ENCODE measurements around the gene KCNG2.

KCNG2 gene

DNA sequence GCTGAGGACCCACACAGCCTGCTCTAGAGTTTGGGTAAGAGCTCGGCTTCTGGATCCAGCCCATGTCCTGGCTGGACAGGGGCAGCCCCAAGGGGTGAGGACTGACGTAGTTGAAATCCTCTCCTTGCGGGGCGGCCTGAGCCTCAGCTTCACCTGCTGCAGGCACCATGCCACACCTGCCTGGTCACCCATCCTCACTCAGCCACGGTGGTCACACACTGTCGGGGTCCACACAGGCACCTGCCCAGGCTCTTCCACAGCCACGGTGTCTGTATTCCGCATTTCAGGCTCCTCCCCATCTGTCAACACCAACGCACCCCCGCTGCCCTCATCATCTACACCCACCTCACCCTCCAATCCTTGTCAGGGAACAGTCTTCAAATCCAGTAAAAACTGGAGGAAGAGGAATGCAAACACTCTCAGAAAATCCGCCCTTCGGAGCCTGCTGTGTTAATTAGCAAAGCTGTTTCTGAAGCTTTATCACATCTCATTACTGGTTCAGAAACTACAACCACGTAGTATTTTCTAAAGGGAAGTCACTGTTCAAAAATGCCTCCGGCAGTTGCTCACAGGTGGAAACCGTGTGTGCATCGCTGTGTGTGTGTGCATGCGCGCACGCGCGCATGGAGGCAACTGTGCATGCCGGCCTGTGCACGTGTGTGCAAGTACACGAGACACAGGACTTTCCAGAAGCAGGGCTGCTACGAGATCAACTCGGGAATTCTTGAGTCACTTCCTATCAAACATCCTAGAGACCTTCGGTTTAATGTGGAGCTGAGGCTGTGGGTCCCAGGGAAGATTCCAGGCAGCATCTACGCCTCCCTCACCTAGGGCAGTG lies 115.5 kb downstream of the KCNG2 start:
- DNase-seq: no peak

DNA sequence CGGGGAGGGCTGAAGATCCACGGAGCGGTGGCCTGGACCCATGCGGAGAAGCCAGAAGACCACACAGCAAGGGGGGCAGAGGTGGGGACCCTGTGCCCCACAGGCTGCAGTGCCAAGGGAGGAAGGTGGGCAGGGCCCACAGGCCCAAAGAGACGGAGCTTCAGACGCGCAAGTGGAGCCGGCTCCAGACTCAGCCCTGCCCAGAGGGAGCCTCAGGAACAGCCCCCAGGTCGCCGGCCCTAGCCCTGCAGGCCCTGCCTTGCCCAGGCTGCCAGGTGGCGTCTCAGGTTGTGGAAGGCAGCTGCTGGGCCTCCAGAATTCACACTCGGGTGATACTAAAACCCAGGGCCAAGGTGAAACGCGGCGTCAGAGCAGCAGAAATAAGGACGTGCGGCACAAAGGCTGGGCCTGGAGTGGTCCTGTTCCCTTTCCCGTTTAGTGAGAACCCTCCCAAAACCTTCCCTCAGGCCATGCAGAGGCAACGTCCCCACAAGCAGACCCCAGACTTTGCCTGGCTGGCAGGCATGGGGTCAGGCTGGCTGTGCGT lies 116.9 kb downstream of the KCNG2 start:
- DNase-seq: no peak

DNA sequence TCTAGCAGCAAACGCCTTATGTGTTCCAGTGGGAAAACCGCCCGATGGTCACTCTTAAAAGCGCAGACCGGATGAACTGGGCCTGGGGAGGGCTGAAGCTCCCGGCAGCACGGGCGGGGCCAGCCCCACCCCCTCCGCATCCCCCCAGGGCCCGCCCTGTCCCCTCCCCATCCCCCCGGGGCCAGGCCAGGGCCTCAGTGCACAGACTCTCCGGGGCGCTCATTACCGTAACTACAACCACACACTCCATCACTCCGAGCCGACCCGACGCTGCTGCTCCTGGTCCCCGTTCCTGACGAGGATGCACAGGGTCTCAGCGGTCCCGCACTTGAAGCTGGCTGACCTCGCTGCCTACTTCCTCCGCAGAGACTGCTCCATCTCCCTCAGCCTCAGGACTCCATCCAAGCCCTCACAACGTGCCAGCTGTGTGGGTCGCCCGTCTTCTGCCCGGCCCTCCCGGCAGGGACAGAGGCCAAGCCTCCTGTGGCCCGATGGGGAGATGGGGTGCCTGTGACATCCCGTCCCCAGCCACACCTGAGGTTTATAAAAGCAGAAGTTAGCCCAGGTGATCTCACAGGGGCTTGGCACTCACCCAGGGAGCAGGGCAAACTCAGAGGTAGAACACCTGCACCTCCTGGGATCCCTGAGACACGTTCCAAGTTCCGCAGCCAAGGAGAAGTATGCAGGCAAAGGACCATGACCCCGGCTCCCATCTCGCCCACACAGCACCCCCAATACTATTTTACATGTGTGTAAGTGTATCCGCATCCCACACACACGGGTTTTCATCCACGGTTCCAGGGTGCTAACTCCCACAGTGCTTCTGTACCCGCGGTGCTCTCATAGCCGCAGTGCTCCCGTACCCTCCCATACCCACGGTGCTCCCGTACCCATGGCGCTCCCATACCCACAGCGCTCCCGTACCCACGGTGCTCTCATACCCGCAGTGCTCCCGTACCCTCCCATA lies 117.7 kb downstream of the KCNG2 start:
- DNase-seq: no peak

DNA sequence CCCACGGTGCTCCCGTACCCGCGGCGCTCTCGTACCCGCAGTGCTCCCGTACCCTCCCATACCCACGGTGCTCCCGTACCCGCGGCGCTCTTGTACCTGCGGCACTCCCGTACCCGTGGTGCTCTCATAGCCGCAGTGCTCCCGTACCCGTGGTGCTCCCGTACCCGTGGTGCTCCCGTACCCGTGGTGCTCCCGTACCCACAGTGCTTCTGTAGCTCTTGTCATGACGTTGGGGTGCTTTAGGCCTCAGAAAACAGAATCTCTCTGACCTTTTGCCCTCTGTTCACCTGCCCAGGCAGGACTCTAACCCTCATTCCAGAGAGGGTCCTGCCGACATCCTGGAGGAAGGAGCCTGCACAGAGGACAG lies 118.4 kb downstream of the KCNG2 start:
- DNase-seq: no peak

DNA sequence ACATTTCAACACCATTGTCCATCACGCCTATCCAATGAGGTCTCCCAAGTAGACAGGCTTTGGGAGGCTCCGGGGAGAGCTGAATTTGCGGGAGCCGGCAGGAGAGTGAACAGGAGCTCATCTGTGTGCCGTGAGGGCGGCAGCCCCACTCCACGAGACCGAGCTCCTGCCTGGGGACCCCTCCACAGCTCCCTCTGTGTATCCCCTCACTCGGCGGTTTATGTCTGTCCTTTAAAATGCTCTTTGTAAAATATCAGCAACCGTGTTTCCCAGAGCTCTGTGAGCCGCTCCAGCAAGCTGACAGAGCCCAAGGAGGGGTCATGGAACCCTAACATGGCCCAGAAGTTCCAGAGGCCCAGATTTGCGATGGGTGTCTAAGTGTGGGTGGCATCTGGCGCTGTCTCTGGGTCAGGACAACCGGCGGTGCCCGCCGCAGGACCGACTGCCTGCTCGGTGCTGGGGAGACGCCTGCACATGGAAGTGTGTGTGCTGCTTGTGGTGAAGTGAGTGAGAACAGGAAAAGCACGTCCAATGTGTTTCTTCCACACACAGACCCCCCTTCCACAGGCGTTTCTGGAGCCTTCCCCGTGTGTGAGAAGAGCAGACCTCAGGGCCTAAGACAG lies 118.9 kb downstream of the KCNG2 start:
- DNase-seq: no peak

DNA sequence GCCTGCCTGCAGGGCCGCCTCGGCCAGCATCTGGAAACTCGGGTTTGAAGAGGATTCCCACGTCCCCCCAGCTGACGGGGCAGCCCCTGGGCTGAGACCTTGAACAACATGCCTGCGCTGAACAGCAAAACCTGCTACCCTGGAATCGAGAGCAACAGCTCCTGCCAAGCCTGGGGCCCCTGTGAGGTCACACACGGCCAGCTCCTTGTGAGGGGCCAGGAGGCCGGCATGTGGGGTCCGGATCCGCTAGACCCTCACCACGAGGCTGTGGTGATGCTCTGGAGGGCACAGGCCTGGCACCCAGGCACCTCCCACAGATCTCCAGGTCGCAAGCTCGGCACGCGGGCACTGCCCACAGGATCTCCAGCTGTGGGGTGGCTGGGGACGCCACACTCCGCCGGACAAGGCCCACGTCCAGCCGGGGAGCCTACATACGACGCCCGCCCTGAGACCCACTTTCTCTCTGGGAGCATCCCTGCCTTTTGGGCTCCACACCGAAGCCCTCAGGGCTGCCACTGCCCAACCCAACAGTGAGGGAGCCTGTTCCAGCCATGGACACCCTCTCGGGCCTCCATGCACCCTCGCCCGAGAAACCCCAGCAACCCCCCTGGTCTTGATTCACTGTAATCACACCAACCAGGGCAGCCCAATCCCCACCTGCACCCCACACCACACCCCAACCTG lies 119.6 kb downstream of the KCNG2 start:
- no peak for DNase-seq

DNA sequence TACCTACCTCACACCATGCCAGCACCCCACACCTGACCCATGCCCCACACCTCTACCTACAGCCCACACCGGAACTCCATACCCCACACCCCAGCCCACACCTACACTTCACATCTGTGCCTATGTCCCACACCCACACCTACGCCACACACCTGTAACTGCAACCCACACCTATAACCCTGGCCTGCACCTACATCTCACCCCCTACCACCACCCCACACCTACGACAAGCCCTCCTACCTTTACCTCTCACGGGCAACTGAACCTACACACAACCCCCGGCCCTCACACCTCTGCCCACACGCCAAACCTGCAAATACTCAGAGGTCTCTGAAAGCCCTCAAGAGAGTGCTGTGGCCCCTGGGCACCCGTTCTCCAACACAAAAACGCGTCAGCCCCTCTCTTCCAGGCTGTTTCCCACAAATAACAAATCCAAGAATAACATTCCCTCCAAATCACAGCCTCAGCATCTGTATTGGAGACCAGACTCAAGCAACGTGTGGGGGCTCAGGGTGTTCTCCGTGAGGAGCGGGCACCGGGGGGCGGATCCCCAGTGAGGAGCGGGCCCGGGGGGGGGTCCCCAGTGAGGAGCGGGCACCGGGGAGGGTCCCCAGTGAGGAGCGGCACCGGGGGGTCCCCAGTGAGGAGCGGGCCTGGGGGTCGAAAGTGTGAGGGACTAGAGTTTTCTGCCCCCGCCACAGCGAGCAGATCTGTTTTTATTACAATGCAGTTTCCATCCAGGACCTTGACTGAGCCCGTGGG lies 120.3 kb downstream of the KCNG2 start:
- DNase-seq: no peak

DNA sequence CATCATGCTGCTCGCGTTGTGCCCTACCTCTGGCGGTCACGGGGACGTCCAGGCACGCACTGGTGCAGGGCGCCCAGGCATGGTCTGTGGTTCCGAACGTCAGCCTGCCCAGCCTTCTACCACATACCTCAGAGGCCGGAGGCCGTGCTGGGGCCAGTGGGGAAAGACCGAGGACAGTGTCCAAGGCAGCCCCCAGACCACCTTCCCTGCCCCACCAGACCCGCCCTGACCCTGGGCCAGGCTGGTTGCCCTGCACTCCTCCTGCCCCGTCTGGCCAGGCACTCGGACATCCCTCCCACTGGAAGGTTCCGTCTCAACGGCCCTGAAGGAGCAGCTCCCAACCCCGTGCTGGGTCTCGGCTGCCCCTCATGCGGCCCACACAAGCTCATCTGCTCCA lies 120.9 kb downstream of the KCNG2 start:
- DNase-seq: no peak

DNA sequence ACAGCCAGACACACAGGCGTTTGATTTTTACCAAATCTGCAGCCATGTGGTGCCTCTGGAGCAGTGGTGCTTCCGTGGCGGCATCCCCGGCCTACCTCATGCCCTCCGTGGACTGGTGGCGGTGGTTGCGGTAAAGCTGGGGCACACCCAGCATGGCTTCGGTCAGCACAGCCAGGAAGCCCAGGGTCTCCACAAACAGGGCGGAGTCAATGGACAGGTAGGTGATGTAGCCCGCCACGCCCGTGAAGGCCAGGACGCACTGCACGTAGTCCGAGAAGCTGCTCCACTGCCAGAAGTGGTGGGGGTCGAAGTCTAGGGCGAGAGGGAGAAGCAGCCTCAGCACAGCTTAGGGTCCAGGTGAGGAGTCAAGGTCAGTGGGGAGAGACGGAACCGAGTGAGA lies 121.4 kb downstream of the KCNG2 start:
- no peak for DNase-seq

DNA sequence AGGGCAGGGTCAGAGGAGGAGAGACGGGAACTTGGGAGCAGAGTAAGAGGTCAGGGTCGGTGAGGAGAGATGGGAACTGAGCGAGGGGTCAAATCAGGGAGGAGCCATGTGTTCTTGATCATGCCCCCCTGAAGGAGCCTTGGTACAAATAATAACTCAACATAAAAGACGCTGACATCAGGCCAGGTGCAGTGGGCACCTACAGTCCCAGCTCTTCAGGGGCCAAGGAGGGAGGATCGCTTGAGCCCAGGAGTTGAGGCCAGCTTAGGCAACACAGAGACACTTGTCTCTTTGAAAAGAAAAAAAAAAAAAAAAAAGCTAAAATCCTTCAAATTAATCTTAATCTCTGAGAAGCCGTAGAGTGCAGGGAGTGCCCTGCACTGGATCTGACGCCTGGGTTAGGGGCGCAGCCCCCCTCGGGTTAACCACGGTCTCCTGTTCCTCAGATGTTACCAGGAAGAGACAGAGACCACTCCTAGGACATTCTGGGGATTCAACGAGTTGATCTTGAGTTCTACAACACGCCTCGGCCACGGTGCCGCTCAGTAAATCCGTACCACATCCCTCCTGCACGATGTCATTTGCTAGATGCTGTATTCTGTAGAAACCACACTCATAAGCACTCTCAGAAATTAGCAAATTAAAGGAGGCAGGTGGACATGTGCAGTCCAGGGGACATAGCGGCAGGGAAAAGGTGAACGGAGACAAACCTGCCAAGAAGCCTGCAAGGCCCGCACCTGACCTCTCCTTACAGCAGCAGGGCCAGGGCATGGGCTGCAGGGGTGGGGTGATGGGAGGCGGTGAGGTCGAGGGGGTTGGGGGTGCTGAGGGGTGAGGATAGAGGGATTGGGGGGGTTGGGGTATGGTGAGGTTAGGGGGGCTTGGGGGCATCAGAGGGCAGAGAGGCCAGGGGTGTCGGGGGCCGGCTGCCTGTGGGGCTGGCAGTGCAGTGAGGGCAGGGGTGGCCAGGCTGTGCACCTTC lies 124.5 kb downstream of the KCNG2 start:
- DNase-seq: no peak

DNA sequence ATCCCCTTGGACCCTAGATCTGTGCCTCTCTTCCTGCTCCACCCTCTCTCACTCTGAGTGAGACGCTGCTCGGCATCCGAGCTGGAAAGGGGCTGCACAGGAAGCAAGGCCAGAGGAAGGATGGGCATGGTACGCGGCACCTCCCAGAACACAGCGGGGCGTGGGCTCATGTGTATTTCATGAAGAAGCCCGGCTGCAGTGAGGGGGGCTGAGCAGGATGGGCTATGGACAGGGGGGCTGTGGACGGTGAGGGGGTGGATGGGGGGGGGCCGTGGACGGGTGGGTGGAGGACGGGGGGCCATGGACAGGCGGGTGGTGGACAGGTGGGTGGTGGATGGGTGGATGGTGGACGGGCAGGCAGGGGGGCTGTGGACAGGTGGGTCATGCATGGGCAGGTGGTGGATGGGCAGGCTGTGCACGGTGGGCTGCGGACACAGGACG lies 125.3 kb downstream of the KCNG2 start:
- DNase-seq: no peak

DNA sequence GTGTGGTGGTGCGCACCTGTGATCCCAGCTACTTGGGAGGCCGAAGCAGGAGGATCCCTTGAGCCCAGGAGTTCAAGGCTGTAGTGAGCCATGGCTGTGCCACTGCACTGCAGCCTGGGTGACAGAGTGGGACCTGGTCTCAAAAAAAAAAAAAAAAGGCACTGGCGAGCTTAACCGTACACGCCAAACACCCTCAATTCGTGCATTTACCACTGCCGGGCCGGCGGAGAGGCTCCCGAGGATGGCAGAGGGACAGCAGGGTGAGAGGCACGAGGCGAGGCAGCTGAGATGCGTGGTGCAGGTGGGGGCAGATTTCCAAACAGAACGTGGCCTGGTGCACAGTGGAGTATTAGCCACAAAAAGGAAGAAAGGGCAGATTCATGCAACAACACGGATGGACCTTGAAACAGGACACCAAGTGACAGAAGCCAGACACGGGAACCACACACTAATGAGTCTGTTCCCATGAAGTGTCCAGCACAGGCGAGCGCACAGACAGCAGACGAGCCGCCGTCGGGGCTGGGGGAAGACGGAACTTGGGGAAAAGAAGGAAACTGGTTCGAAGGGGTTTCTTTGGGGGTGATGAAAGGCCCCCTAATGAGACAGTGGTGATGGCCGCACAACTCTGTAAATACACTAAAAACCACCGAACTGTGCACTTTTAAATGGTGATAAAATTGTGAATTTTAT lies 126.3 kb downstream of the KCNG2 start:
- DNase-seq: no peak

DNA sequence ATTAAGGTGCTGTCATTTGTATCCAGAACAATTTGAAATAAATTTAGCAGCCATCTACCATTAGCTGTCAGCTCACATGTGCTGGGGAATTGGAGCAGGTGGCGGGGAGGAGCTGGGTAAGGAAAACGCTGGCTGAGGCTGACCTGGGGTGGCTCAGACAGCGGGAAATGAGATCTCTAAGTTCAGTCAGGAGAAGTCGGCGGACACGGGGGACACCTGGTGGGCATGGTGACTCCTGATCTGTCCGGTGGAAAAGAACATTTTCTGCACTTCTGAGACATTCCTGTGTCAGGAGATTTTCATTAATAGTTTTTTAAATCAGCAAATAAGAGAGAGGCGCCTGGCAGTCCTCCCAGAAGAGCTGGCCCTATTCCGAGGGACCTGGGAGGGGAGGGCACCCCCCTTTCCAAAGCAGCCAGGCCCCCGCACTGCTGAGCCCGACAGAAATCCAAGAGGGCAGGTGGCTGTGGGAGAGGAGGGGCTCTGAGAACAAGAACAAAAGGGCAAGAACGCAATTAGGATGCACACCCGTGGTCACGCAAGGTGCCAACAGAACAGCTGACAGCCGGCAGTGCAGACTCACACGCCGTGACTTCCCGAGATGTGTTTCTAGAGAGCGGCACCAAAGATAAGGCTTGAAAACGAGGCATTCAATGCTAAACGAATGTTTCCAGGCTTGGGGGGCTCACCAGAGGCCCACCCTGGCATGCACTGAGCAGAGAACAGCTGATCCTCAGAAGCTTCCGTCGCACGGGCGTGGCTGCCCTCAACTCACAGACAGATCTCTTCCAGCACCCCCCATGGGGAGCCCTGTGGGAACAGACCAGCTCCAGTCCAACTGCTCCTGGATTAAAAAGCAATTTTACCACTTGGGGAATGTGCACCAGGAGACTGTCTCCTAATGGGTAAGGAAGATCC lies 127.3 kb downstream of the KCNG2 start:
- DNase-seq: no peak

DNA sequence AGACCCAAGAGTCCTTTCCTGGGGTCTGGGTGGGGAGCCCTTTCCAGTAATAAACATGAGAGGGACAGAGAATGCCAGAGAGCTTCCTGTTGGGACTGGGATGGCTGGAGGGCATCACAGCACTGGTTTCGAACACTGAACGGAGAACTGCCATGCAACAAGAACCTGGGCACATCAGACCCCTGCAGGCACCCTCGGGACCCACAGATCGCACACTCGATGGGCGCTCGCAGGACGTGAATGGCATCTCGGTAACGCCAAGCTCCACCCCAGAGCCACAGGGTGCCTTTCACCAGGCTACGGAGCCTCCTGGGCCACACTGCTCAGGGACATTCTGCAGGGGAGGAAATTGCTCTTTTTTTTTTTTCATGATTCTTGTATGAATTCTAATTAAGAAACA lies 128.6 kb downstream of the KCNG2 start:
- no peak for DNase-seq

DNA sequence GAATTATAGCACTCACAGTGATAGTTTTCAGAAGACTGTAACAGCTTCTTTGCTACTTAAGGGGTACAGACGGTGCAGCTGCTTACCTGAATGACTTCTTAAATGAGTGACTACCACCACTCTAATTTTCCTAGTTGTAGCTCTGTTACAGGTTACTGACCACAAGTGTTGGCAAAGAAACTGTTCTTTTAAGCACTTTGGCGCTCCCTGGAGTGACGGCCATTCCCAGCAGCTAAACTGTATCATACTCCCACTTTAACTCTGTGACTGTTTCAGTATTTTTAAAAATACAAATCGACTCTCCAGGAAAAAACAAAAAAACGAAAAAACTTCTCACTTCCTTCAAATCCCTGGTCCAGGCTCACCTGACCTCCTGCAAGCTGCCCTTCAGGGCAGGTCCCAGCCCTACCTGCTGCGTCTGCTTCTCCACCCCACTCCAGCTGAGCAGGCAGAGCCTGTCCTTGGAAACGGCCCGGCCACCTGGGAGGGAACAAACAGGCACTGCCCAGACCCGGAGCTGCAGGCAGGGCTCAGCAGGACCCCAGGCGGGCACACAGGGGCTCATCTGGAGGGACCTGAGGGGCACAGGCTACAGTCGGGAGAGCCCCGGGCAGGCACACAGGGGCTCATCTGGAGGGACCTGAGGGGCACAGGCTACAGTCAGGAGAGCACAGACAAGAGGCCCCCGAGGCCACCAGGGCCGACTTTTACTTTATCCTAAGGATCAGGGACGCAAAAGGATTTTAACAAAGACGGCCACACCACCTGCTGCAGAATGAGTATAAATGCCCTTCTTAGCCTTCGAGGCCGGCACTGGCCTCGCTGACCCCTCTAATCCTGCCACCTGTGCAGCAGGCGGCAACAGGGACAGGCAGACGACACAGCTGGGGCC lies 129.2 kb downstream of the KCNG2 start:
- DNase-seq: no peak

DNA sequence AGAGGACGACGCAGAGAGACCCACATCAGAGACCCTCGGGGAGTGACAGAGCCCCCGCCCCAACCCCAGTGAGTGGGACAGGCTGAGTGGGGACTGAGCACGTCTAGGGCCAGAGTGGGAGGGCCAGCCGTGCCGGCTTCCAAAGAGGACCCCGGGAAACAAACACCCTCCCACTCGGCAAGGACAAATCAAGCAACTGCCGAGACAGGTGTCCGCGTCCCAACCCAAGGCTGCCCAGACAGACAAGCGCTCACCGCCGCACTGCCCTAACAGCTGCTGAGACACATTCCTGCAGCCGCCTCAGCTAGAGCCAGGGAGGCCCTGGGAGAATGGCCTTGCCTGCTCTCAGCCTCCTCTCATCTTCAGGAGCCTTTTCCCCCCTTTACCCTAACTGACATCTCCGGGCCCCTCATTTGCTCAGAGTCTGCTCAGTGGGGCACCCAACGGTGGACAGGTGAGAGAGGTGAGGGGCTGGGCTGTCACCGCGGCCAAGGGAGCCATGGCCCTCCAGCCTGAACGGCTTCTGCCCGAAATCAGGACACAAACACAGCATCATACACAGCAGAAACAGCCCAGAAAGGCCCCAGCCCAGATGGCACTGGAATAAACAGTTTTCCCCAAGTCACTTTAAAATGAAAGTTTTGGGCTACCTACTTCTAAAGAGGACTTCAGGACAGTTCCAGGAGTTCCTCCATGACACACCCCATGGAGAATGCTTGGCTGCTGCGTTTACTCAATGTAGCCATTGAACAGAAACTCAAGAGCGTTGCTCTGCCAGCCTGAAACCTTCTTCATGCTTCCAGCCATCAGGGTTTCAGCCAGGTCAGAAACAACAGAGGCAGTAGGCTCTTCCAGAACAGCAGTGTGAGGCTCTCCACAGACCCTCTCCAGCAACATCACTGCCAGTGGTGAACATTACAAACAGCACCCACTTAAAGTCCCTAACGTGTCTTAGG lies 130.1 kb downstream of the KCNG2 start:
- no peak for DNase-seq
